OCI-LY7 (cell line): ENCODE data around the gene TACC3.

ENCODE experiments used
- EZH2phosphoT487 ChIP-seq: fragments of 200-600 bp; sonication (generic); IDR thresholded peaks from 2 replicates; pipeline ENCODE4 v1.6.1; 2018; ENCODE audit warnings: low read depth, borderline replicate concordance, mild to moderate bottlenecking, mixed run types, antibody characterized with exemption, low read length, moderate library complexity, mixed read lengths
- TF ChIP-seq, protein P1 (sequence below): fragments of 200-600 bp; sonication (generic); conservative IDR thresholded peaks from 2 replicates; pipeline ENCODE4 v1.5.1; 2014; ENCODE audit warnings: mild to moderate bottlenecking, antibody characterized with exemption, low read length, moderate library complexity, mixed read lengths

DNA sequence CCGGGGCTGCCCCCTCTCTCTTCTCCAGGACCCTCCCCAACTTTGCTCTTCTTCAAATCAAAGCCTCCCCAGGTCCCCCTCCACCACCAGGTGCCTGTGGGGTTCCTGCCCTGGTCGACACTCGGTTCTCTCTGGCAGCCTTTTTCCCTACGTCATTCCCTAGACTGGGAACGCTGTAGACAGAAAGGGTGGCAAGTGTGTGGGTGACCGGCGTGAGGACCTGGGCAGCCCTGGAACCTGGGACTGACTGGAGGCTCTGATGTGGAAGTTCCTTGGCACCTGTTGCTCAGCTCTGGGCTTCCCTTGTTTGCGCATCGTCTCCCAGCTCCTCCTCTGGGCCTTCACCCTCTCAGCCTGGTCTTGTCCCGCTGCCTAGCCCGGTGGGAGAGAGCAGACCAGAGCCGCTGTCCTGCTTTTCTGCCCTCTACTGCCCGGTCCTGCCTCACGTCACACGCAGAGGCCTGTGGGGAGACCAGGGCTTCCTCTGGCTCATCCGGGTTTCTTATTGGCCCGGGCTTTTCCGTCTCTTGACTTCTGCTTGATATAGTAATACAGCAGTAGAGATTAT lies 1.3 kb downstream of the TACC3 start:
- TF ChIP-seq, protein P1, sequence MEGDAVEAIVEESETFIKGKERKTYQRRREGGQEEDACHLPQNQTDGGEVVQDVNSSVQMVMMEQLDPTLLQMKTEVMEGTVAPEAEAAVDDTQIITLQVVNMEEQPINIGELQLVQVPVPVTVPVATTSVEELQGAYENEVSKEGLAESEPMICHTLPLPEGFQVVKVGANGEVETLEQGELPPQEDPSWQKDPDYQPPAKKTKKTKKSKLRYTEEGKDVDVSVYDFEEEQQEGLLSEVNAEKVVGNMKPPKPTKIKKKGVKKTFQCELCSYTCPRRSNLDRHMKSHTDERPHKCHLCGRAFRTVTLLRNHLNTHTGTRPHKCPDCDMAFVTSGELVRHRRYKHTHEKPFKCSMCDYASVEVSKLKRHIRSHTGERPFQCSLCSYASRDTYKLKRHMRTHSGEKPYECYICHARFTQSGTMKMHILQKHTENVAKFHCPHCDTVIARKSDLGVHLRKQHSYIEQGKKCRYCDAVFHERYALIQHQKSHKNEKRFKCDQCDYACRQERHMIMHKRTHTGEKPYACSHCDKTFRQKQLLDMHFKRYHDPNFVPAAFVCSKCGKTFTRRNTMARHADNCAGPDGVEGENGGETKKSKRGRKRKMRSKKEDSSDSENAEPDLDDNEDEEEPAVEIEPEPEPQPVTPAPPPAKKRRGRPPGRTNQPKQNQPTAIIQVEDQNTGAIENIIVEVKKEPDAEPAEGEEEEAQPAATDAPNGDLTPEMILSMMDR: no peak
- TF ChIP-seq EZH2phosphoT487: no peak
